A673 (cell line): ENCODE measurements around the gene ACSL5.

Source experiments
- EZH2 ChIP-seq: fragments of 200-600 bp; sonication (generic); IDR thresholded peaks from 2 replicates; pipeline ENCODE4 v1.6.1; 2017; ENCODE audit warnings: borderline replicate concordance, low read depth, mild to moderate bottlenecking, mixed read lengths, antibody characterized with exemption, low read length; ENCODE audit not compliant: poor library complexity, severe bottlenecking
- TF ChIP-seq, protein P1 (sequence below): fragments of 300-800, 200-600 bp; sonication (generic); conservative IDR thresholded peaks from 2 replicates; pipeline ENCODE4 v1.5.1; 2017; ENCODE audit warnings: low read depth, mild to moderate bottlenecking, antibody characterized with exemption, low read length, moderate library complexity, mixed read lengths

- TF ChIP-seq, protein P1, sequence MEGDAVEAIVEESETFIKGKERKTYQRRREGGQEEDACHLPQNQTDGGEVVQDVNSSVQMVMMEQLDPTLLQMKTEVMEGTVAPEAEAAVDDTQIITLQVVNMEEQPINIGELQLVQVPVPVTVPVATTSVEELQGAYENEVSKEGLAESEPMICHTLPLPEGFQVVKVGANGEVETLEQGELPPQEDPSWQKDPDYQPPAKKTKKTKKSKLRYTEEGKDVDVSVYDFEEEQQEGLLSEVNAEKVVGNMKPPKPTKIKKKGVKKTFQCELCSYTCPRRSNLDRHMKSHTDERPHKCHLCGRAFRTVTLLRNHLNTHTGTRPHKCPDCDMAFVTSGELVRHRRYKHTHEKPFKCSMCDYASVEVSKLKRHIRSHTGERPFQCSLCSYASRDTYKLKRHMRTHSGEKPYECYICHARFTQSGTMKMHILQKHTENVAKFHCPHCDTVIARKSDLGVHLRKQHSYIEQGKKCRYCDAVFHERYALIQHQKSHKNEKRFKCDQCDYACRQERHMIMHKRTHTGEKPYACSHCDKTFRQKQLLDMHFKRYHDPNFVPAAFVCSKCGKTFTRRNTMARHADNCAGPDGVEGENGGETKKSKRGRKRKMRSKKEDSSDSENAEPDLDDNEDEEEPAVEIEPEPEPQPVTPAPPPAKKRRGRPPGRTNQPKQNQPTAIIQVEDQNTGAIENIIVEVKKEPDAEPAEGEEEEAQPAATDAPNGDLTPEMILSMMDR = no peak
- no peak for TF ChIP-seq EZH2
These were observed 91.5 kb downstream of the ACSL5 start for GRCh38 chr10:112465299-112465883.
